HepG2 (cell line): ENCODE data around the gene ARX.

Source experiments
- GATAD2A ChIP-seq: IDR thresholded peaks from 2 replicates; pipeline ENCODE4 v1.6.1; 2016
- POLR2AphosphoS5 ChIP-seq: IDR thresholded peaks from 2 replicates; pipeline ENCODE4 v1.6.1; 2012; ENCODE audit warnings: low read depth, low read length
- ZZZ3 ChIP-seq: sonication (generic); formaldehyde crosslinking; IDR thresholded peaks from 2 replicates; pipeline ENCODE4 v1.4.0; 2020; ENCODE audit warnings: missing genetic modification reagents, mild to moderate bottlenecking, borderline replicate concordance
- TF ChIP-seq, protein P1 (sequence below): IDR thresholded peaks from 2 replicates; pipeline ENCODE4 v1.6.1; 2016; ENCODE audit warnings: control low read depth

DNA sequence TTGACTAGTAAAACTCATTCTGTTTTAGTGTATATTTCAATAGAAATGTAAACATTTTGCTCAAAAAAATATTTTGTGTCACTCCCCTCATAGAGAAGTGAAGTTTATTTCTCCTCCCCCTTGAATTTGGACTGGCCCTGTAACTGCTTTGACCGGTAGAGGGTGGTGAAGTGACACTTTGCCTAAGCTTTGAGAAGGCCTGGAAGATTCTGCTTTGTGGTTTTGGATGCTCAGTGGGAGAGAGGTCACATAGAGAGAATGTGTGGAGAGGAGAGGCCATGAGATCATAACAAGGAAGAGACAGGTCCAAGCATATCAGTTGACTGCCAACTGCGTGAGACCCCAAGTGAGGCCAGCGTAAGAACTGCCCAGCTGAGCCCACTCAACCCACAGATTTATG, 19.1 kb upstream of the ARX start:
- TF ChIP-seq GATAD2A (CRISPR knock-in tag) (no peak), ZZZ3 (no peak), POLR2AphosphoS5 (no peak)
- TF ChIP-seq, protein P1, sequence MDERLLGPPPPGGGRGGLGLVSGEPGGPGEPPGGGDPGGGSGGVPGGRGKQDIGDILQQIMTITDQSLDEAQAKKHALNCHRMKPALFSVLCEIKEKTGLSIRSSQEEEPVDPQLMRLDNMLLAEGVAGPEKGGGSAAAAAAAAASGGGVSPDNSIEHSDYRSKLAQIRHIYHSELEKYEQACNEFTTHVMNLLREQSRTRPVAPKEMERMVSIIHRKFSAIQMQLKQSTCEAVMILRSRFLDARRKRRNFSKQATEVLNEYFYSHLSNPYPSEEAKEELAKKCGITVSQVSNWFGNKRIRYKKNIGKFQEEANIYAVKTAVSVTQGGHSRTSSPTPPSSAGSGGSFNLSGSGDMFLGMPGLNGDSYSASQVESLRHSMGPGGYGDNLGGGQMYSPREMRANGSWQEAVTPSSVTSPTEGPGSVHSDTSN (CRISPR knock-in tag): no peak
